Hepatic stellate cell (primary cell): Measurements from ENCODE around the gene NFASC.

Experiments
- DNase-seq: peaks from one replicate; pipeline ENCODE4 v3.0.0; 2011; ENCODE audit warnings: low spot score

Gene NFASC

DNA sequence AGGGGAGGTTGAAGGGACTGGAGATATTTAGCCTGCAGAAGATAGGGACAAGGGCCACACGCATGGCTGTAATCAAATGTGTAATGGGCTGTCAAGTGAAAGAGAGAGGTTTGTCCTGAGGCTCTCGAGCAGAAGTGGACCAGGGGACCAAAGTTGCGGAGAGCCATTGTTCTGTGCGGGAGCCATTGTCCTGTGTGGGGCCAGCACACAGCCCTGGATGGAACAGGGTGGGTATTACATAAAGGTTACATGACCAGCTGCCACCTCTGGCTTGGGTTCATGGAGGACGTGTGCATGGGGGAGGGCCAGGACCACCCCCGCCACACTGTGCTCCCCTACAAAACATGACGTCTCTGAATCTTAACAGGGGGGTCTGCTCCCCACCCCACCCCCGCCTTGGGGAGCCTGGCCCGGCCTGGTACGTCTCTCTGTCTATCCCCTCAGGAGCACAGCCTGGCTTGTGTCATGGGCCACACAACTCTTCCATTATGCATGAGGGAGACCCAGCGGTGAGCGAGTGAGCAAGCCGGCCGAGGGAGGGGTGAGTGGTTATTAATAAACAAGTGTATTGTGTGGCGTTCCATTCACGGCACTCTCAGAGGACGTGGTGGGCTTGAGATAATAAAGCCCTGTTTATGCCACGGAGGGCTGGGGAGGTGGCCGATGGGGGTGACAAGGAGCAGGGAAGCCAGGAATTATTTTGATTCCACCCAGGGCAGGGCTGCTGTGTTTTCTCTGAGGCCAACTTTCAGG is at the start of gene NFASC:
TSS of gene NFASC (plus strand) at position 703 of the 753 bp plus-strand sequence. CDS start 73,454 bp downstream, outside the sequence.
- DNase-seq = no peak

DNA sequence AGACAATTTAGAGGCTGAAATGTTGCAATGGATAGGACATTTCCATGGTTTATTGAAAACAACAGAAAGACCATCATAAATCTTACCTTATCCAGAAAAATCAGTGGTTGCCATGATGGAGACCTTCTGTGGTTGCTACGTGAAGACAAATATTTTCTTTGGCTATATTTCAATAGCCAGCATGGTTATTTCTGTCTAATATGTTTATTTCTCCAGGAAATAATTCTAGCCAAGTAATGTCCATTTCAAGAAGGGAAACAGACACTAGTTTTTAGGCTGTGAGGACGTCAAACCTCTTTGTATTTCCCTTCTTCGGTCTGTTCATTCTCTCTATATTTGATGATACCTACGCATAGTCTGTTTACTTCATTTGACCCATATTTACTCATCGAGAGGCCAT is 49.2 kb upstream of the NFASC start:
- no peak for DNase-seq

DNA sequence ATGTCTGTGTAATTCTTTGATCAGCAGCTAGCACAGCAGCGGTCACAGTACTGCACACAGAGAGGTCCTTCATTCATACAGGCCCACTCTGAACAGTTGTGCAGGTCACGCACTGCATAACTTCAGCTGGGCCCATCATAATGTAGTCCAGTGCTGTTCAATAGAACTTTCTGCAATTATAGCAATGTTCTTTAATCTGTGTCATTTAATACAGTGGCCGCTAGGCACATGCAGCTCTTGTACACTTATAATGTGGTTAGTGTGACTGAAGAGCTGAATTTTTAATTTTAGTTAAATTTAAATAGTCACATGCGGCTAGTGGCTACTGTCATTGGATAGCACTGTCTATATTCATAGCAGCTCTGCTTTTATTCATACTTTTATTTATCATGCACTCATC is 48.7 kb upstream of the NFASC start:
- no peak for DNase-seq

DNA sequence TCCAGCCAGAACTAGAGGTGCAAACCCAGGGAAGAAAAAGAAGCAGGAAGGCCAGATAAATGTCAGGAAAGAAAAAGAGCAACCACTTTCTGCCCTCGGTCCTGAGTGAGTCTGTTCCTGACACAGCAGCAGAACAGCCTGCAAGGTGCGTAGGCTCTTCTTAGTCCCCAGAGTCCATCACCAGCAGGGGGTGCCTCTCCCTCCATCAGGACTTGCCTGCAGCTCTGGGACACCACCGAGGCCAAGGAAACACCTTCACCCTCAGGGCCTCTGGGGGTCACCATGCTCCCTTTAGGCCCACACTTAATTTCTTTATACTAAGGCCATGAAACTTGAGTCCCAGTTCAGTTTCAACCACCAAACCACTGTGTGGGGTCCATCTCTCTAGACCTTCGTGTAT is 43.7 kb upstream of the NFASC start:
- DNase-seq = no peak

DNA sequence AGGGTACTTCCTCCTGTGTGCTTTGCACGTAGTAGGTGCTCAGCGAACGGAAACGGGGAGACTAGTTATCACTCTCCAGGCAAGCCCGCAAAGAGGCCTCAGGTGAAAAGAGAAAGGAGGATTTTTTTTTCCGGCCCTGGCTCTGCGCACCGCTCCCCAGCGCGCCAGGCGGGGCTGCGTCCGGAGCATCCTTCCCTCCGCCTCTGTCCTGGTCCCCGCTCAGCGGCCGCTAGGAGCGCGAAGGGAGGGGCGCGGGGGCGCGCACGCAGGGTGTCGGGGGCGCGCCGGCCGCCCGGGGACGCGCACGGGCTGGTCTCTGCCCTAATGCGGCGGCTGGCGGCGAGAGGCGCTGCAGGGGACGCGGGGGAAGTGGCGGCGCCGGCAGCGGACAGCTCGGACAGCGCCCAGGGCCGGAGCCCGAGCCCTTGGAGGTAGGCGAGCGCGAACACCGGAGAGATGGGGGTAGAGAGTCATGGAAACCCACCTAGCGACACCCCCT is 42.3 kb upstream of the NFASC start:
- peak; percentile 47 for DNase-seq

DNA sequence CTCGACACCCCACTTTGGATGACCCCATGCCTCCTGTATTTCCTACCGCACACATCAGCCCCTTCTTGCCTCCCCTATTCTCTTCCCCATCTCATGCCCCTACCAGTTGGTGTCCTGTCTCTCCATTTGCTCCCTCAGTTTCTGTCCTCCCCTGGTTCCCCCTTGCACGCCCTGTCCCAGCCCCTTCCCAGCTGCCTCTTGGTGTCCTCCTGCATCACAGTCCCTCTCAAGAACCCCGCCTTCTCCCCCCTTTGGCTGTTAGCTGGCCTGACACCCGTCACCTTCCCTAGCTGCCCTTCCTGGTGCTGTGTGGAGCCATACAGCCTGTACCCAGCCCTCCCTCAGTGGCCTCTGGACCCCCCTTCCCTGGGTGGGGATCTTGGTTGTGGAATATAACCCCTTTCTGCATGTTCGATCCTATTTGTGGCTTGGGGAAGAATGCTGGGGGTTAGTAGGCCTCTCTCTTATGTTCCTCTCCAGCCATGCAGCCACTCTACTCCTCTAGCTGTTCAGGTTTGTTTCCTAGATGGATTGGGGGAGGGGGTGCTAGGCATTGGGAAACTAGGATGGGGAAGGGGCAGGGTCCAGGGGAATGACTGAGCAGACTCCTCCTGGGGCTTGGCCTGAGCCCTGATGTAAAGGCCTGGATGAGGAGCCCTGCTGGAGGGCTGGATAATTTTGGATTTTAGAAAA is 41.4 kb upstream of the NFASC start:
- DNase-seq = no peak

DNA sequence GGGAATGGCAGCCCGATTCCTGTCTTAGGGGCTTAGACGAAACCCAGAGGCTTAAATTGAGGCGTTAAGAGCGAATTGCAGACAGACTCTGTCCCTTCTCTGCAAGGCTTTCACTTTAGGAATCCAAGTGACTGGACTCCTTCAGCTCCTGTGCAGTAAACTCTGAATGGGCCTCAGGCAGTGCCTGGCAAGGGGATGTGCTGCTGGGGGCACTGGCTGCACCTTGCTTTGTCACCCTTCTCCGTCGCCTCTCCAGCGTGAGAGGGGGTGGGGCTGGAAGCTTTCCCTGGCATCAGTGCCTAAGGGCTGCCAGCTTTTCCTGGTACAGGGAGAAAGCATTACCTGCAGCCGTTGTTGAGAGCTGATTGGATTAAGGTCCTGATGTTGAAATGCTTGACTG is 39.9 kb upstream of the NFASC start:
- no peak for DNase-seq

DNA sequence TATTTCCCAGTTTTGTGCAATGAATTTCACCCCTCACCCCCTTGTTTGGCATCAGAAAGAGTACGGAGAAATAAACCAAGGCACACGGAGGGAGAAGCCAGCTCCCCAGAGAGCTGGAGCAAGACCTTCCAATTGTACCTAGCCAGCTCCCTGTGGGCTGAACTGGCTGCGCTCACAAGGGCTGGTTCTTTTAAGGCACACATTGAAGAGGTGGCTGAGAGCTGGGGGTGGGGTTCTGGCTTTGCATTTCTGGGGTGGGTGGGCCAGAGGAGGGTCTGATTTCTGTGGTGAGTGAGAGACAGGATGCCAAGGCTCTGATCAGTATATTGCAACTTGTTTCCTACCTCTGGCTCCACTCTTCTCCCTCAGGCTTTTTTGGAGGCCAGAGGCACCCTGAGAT is 39.5 kb upstream of the NFASC start:
- DNase-seq = no peak

DNA sequence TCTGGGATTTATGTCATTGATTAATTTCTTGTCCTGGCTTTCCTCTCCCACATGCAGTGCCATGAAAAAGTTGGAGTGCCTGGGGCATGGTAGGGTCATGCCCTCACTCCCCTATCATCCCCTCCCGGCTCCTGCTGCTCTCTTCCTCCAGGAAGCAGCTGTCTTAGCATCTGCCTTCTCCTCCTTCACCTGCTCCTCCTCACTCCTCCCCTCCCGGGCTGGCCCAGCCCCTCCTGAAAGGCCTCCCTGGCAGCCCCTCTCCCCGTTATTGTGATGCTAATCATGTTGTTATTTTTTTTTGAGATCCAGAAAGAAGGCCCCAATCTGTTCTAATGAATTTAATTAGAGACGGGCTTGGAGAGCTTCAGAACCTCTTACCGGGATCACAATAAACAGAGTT is 36.3 kb upstream of the NFASC start:
- no peak for DNase-seq

DNA sequence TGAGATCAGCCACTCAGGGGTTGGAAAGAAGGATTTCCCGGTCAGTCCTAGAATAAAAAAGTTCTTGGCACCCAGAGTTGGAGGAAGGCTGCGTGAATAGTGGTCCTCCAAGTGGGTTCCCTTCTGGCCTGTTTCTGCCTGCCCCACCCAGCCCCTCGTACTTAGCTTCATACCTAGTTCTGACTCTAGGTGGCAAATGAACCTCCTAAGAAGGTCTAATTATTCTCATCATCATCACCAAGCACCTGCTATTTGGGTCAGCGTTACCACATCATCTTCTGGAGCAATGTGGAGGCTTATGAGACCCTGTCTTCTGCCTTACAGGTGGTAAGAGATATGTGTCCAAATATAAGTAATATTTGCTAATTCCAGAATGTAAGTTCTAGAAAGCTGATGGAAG is 35.9 kb upstream of the NFASC start:
- no peak for DNase-seq

DNA sequence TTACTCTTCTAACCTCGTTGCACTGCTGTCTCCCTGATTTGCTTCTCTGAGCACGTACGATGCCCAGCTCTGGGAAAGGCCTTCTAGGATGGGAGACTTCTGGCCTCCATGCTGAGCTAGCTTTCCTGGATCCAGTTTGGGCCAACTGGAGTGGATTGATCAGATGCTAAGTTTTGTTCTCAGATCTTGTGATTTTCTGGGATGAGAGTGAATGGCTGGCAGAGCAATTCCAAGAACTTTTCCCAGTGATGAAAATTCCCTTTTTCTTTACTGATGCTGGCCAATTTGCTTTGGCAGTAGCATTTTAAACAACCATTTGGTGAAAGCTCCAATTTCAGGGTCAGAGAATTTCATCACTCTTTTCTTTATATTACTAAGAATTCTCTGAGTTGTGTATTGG is 34.9 kb upstream of the NFASC start:
- DNase-seq = no peak

DNA sequence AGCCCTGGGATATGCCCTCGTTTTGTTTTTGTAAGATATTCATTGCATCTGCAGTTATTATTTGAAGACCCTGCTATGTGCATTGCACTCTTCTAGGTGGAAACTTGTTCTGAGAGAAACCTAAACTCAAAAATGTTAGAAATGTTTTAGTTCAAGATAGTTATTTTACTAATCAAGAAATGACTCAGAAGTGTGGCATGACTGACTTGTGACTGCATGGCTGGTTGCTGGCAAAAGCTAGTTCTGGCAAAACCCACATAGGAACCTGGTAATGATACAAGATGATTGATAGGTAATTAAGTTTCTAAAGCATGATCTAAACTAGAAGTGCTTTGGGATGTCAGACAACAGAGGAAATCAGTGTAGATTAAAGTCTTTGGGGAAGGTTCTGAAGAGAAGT is 33.8 kb upstream of the NFASC start:
- no peak for DNase-seq

DNA sequence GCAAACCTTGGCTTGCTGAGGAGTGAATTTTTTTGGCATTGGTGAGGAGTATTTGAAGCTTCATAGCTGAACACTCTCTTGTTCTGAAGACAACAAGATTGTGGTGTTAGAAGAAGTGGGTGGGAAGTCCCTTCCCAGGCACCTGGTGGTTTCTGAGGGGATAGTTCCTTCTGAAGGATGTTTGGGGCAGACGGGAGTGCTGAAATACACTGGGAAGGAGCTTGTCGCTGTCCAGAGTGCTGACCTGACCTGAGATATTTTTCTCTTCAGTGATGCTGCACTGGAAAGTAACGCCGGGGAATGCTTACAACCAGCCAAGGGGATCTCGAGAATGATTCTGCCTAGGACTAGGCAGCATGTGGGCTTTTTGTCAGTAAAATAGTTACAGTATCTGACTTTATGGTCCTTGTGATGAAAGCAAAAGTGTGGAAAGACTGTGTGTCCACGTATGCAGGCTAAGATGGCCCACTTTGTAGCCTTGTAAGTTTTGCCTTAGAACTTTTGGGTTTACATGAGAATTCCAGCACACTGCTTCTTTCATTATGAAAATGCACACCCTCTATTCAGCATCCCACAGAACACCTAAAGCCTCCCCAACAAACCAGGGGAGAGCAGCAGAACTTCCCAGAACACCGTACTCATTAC is 33.1 kb upstream of the NFASC start:
- peak; percentile 45 for DNase-seq

DNA sequence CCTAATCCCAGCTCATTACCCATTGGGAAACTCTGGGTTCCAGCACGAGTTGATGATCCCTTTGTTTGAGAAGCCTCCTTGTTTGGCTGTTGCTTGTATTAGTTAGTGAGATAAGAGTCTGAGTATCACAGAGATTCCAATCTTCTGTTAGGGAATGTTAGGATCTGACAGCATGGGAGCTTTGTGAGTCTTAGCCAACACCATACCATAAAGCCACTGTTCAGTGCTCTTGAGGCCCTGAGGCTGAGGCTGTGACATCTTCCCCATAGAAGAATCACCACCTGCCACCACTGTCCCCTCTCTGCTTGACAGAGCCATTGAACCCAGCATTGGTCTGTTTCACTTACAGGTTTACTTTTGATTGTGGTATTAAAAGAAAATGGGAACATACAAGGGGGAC is 29.3 kb upstream of the NFASC start:
- no peak for DNase-seq

DNA sequence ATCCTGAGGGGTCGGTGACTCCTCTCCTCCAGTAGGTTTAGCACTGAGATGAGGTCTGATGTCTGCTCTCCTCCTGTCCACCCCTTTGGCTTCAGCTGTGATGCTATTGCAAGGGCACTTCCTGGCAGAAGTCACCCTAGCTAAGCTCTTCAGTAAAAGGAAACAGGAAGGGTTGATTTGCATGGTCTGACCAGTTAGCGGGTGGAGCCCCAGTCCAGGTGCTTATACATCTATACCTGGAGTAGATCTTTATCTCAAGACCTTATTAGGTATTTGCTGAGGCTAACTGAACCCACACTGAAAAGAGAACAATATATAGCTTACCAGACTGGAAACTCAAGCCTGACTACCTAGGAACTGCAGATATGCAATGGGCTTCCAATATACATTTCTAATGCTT is 28.9 kb upstream of the NFASC start:
- DNase-seq = no peak

DNA sequence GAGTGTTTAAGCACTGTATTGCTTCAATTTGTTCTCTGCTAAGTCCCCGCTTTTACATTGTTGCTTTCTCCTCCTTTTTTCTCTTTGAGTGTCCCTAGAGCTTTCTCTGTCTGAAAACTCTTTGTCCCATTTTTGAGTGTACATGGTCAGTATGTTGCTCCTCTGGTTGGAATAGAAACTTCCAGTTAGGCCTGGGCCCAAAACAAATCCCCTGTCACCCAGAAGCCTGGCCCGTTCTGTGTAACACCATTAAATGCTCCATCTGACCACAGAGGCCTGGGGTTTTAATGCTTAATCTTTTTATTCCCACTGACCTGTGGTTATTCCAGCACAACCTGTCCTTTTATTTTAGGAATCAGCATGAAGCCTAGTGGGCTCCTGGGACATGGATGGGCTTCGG is 28.3 kb upstream of the NFASC start:
- DNase-seq = no peak

DNA sequence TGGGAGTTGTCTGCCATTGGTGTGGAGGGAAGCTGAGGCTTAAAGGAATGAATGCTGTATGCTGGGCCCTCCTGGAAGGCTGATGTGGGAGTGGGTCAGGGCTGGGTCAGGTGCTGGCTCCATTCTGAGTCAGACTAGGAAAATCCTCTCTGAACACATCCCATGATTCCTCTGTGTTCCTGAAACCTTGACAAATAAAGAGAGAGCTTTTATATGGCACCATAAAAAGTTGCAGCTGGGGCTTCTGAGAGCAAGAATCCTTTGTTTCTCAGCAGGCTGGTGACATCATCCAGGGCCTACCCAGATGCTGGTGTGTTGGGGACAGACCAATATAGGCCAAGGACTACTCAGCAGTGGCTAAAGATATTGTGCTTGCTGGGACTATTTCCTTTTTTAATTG is 27.8 kb upstream of the NFASC start:
- no peak for DNase-seq

DNA sequence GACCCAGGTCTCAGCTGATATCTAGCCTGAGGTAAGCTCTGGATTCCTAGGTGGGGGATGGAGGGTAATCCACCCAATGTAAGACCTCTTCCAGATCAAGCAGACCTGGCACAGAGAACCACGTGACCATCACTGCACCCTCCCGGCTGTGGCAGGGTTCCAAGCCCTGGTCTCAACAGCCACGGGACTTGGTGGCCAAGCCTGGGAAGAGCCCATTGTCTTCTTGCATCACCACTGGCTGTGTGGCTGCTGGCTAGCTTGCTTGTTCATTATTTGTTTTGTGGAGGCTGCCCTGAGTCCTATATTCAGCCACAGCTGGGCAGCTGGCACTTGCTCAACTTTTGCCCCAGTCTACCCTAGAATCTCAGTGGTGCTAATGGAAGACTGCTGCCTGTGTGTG is 24.1 kb upstream of the NFASC start:
- no peak for DNase-seq

DNA sequence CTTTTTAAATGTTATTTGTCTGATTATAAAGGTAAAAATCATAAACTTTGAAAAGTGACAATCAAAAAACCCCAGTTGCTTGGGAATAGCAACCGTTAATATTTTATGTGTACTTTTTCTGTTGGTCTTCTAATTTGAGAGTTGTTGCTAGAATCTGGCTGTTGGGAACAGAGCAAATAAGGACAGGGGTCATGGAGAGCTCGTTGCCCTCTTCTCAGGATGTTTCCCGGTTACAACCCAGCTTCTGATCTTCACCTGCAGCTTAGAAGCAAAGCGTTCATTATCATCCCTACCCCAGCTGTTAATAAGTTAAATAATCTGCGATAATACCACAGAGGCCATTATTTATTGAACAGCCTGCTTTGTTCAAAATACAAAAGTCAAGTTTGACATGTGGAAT is 22.1 kb upstream of the NFASC start:
- DNase-seq = no peak

DNA sequence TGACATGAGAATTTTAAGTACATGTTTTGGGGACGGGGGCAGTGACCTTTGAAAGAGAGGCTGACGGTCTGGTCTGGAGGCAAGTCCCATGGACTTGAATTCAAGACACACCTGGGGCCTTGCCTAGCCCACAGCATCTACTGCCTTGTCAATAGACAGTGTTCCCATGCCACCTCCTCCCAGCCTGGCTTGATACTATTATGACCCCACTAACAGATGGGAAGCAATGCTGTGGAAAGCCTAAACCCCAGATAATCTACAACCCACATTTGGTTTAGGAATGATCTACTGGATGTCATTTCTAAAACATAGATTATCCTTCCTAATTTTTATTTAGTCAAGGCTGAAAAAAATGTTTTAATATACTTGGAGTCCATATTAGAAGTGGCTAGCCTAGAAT is 17.8 kb upstream of the NFASC start:
- DNase-seq = no peak

DNA sequence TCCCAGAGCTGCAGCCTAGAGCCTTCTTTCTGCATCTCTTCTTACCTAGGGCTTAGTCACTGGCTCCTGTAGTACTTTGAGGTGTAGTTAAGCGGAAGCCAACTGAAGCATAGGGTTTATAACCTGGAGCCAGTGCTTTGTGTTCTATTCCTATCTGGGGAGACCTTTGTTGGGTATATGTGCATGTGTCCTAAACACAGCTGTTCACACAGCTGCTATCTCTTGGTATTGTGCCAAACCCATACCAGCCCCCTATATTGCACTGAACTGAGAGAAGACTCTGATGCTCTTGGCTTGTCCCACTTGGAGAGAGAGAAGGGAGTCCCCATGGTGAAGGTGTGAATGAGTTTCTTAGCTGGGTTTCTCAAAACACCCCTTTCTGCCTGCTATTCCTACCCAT is 17.2 kb upstream of the NFASC start:
- no peak for DNase-seq

DNA sequence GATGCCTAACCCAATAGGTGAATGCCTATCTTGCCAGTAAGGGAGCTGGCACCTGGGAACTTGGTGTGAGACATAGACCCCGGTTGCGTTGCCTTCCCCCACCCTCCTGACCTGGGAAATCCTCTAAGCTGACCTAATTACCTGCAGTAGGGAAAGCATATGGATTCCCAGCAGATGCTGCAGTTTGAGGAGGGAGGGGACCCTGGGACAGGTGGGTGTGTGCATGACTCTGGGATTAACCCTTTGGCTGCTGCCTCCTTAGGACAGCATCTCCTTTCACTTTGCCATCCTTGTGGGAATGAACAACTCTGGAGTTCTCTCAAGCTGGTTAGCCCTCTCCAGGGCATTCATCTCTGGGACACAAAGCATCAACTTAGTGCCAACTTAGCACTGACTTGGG is 16.4 kb upstream of the NFASC start:
- DNase-seq = no peak

DNA sequence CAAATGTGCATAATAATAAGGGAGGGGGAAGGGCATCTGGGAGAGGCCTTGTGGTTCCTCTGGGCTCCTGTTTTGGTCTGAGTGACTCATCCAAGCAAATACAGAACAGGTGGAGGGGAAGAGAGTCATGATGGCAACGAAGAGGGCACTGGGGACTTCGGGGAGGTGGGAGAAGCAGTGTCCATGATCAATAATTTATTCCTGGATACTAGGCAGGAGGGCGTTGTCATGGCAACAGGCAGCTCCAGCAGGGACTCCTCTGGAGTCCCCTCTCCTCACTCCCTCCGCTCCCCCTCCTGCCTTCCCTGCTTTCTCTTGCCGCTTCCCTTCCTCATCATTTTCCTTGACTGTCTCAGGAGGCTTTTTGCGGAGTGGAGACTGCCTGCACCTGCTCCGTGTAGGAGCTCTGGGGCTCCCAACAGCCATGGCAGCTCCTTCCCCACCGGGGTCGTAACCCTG is 12.3 kb upstream of the NFASC start:
- DNase-seq = no peak
